T47D (cell line): ENCODE results near the gene PEMT.

Experiments used
- DNase-seq, 2 experiments: peaks; one replicate each; pipeline versions ENCODE4 v3.0.0 to v3.0.0-alpha.2; 2011 to 2012; ENCODE audit warnings: low read depth in 1 of 2, low spot score in 1 of 2
- JUND ChIP-seq: IDR thresholded peaks from 2 replicates; pipeline ENCODE4 v1.6.1; 2012; ENCODE audit warnings: low read depth
- in situ Hi-C: cut with HindIII; loops from 2 replicates; pipeline ENCODE4 v1.10.0; 2016; ENCODE audit warnings: low sequenced_read_pairs, low pct_unique_long_range_greater_than_20kb

The PEMT gene

GRCh38 chr17:17552351-17553216 lies 38.9 kb downstream of the PEMT start:
- in situ Hi-C loops = no loop called here
- TF ChIP-seq JUND = no peak
- no peak for DNase-seq

DNA sequence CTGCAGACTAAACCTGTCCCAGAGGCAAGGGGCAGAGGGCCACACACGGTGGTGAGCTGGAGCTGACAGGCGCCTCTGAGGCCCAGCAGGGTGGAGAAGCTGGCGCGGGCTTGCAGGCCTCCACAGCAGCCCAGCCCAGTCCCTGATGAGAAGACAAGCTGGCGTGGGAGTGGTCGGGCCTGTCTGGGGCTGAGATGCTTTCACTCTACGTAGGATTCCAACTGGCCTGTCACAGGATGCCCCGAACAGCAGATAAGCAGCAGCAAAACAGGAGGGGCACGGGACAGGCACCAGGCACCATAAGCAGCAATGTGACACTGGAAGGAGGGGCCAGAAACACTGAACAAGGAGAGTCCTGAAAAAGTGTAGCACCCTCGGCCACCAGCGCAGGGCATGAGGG lies 40.1 kb downstream of the PEMT start:
- DNase-seq = no peak
- no peak for TF ChIP-seq JUND
- in situ Hi-C loops = no loop called here

GRCh38 chr17:17549732-17550366 lies 41.7 kb downstream of the PEMT start:
- in situ Hi-C loops = no loop called here
- no peak for TF ChIP-seq JUND
- DNase-seq = no peak

- no peak for DNase-seq
- TF ChIP-seq JUND = no peak
- in situ Hi-C loops = no loop called here
These were observed 43.5 kb downstream of the PEMT start for GRCh38 chr17:17548044-17548443.

DNA sequence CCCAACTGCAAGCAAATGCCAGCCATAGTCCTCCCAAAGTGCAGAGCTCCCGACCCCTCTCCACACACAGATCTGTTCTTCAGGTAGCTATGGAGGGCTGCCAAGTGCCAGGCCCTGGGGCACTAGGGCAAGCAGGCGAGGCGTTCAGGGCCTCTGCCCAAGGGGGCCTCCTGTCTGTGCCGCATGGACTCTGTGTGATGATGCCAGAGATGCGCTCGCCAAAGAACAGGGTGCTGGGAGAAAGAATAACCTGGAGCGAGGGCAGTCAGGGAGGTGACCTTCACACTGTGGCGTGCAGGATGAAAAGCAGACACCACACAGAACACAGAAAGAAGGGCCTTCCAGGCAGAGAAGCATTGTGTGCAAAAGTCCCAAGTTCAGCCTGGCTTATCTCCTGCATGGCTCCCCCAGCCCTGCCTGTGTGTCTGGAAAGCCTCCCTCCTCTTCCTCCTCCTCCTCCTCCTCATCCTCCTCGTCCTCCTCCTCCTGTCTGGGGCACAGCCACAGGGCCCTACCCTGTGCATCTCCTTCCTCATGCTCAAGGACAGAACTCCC lies 44.2 kb downstream of the PEMT start:
- DNase-seq = no peak

GRCh38 chr17:17546399-17547185 lies 44.9 kb downstream of the PEMT start:
- in situ Hi-C loops = no loop called here

More for the DNA sequence above, 44.2 kb downstream of the PEMT start:
- in situ Hi-C loops = no loop called here
- TF ChIP-seq JUND = no peak

DNA sequence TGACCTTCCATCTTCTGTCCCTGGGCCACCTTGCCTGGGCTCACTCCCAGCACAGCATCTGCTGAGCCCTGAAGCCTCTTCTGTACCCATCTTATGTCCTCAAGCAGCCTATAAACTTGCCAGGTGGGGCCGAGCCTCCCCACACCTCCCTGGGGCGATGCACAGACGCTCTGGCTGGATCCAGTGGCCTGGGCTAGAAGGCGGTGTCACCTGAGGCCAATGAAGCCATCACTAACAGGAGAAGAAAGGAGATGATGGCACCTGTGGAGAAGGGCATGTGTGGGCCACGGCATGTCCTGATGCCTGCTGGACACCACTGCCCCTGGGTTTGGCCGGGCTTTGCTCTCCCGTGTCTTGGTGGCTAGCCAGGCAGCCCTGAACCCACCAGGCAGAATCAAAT lies 45.5 kb downstream of the PEMT start:
- in situ Hi-C loops = no loop called here
- TF ChIP-seq JUND = no peak
- DNase-seq = no peak

More at GRCh38 chr17:17546399-17547185, 44.9 kb downstream of the PEMT start:
- TF ChIP-seq JUND = no peak
- DNase-seq = no peak

DNA sequence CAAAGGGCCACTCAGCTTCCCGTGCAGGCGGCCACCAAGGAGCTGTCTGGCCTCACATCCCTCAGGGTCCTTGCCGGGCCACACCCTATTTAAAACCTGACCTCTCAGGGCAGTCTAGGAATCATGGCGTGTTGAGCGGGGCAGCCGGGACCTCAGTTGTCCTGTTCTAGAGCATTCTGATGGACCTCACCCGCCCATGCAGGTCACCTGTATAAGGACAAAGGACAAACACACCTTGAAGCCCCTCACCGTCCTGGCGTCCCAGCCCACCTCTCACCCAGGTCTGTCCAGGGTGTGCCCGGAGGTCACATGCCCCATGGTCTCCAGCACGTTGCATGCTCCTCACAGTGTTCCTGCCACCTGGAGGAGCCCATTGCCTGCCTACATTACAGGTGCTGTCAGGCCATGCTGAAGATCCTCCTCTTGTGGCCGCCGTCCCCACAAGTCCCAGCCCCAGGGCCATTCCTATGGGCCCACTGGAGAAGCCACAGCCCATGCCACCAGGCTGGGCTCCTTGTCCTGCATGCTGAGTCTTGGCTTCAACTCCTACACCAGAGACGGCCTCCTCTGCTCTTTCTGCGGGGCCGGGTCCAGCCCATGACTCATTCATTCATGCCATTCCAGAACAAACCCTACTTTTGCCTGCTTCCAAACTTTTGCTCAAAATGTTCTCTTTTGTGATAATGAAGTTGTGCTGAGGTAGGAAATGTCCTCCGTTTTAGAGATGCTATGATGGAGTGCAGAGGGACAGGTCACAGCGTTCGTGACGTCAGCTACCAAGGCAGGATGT lies 46.3 kb downstream of the PEMT start:
- TF ChIP-seq JUND = no peak
- in situ Hi-C loops = no loop called here
- no peak for DNase-seq

DNA sequence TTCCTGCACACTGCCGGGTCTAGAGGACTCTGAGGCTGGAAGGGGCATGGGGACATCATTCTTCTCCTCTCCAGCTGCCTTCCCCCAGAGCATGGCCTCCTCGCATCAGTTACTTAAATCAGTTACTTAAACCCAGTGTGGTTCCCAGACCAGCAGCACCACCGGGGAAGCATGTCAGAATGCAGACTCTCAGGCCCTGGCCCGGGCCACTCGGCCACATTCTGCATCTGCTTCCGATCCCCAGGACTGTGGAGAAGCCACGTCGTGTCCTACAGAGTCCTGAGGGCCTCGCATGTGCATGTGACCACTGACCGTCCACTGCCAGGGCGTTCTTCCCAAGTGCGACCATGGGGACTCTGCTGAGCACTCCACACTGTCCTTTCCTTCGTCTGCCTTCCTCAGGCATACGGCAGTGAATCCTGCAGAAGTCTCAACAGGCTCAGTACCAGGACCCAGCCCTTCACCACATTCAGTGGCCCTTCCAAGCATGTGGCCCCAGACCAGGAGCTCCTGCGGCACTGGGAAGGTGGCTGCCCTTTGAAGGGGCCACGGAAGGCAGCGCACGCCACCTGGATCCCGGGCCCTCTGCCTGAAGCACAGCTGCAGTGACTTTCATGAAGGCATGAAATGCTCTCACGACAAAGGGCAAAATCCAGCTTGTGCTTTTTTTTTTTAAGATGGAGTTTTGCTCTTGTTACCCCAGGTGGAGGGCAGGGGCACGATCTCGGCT lies 48.4 kb downstream of the PEMT start:
- no peak for TF ChIP-seq JUND
- in situ Hi-C loops = no loop called here
- no peak for DNase-seq

DNA sequence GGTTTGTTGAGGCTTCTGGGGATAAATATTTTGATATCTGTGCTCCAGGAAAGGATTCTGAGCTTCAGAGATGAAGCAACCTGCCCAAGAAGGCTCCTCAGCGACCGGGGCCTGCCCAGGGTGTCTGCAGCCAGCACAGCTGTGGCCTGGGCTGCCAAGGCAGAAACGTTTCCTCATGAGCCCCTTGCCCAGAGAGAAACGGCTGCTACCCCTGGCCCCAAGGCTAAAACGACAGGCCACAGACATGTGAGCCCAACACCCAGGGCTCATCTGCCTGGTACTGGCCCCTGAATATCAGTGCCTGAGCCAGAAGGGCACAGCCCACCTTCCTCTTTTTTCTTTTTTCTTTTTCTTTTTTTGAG lies 49.9 kb downstream of the PEMT start:
- no peak for TF ChIP-seq JUND
- in situ Hi-C loops = no loop called here

DNA sequence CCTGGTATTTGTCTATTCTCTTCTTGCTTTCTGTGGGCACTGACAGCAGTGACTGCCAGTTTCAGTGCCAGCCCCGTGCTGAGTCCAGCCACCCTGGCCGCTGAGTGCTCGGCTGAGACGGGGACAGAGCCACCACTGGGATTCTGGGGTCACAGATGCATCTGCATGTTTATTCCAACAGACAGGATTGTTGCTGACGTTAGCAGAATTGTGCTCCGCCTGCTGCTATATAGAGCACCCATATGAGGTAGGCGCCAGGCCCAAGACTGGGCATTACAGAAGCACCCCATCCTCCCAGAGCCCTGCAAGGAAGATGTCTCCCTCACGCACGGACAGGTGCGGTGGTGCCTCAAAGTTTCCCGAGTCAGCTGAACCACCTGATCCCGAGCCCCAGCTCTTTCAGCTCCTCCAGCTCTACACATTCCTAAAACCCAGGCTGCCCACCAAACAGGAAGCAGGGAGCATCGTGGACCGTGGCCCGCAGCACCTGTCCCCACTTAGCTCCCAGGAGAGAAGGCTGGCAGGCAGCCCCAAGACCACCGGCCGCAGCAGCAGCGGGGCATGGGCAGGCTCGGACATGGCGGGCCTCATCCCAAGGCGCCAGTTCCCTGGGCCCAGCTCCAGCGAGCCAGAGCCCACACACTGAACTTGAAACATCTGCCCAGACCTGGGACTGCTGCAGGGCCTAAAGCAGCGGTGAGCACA lies 50.4 kb downstream of the PEMT start:
- no peak for DNase-seq
- no peak for TF ChIP-seq JUND
- in situ Hi-C loops = no loop called here

More for the DNA sequence above, 49.9 kb downstream of the PEMT start:
- no peak for DNase-seq
